SK-N-MC (cell line): Measurements from ENCODE around the gene NAA60.
"Not testable (repeated sequence)": the region's sequence is repeated elsewhere in the genome, so short reads cannot be mapped to it uniquely, and the experiment has no call there.

Source experiments
- EZH2 ChIP-seq: fragments of 200-600 bp; sonication (generic); IDR thresholded peaks from one replicate; pipeline ENCODE4 v1.6.1; 2017; ENCODE audit warnings: antibody characterized with exemption
- POLR2AphosphoS5 ChIP-seq: IDR thresholded peaks from 2 replicates; pipeline ENCODE4 v1.6.1; 2012; ENCODE audit warnings: mild to moderate bottlenecking, low read depth, low read length, borderline replicate concordance

DNA sequence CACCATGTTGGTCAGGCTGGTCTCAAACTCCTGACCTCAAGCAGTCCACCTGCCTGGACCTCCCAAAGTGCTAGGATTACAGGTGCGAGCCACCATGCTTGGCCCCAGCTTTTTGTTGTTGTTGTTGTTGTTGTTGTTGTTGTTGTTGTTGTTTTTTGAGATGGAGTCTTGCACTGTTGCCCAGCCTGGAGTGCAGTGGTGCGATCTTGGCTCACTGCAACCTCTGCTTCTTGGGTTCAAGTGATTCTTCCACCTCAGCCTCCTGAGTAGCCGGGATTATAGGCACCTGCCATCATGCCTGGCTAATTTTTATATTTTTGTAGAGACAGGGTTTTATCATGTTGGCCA is 30.1 kb downstream of the NAA60 start:
- TF ChIP-seq EZH2, POLR2AphosphoS5: not testable (repeated sequence)
